IMR-90 (cell line): ENCODE measurements around the gene CBR4. TPM values are rescaled to one million over a fixed set of nuclear protein-coding genes. Genes with fewer than 3 reads are reported as not detected.

ENCODE experiments used
- ATAC-seq: fragments of 200-7000 bp; cut with Tn5 transposase; 2 replicates; pipeline ENCODE4 v1.9.1; 2020; ENCODE audit warnings: low read depth, mild to moderate bottlenecking, moderate library complexity
- BruUV-seq: library from RNA; stranded (reverse); fragments of 400-500 nt; replicated peaks from 2 replicates; lab custom pipeline; 2021; lab: Mats Ljungman, UMichigan
- CTCF ChIA-PET: fragments of 300-600 bp; formaldehyde crosslinking; extraction: SDS; loops from one replicate; lab custom pipeline; 2021; ENCODE audit warnings: antibody characterized with exemption; lab: Yijun Ruan, JAX
- POLR2A ChIA-PET: fragments of 300-600 bp; sonication (Branson Sonifier 250); formaldehyde crosslinking; loops from one replicate; lab custom pipeline; 2022; ENCODE audit warnings: antibody characterized with exemption; ENCODE audit not compliant: unreplicated experiment; lab: Charles Lee
- DNase-seq: peaks from one replicate; pipeline ENCODE4 v3.0.0; 2013
- H2AFZ ChIP-seq: replicated peaks from 2 replicates; pipeline ENCODE3; 2013; ENCODE audit warnings: low read length, mild to moderate bottlenecking; ENCODE audit not compliant: poor library complexity
- H2AK5ac ChIP-seq: 2 replicates; pipeline ENCODE4 v1.6.1; 2013; ENCODE audit warnings: low read depth, low read length, inconsistent platforms
- H2AK9ac ChIP-seq: replicated peaks from 2 replicates; pipeline ENCODE3; 2013; ENCODE audit warnings: mild to moderate bottlenecking, low read depth, low read length, moderate library complexity; ENCODE audit not compliant: poor library complexity
- H2BK120ac ChIP-seq: 2 replicates; pipeline ENCODE4 v1.6.1; 2013; ENCODE audit warnings: low read depth, low read length, inconsistent platforms
- H2BK15ac ChIP-seq: 3 replicates; pipeline ENCODE4 v1.6.1; 2013; ENCODE audit warnings: low read depth, low read length, inconsistent platforms
- H2BK20ac ChIP-seq: 2 replicates; pipeline ENCODE4 v1.6.1; 2013; ENCODE audit warnings: low read depth, mild to moderate bottlenecking, inconsistent platforms, low read length, moderate library complexity
- H2BK5ac ChIP-seq: 2 replicates; pipeline ENCODE4 v1.6.1; 2013; ENCODE audit warnings: mild to moderate bottlenecking, low read depth, low read length, inconsistent platforms; ENCODE audit not compliant: poor library complexity, severe bottlenecking
- H3K14ac ChIP-seq: replicated peaks from 2 replicates; pipeline ENCODE4 v1.6.1; 2013; ENCODE audit warnings: low read depth, low read length, inconsistent platforms
- H3K18ac ChIP-seq: 2 replicates; pipeline ENCODE4 v1.6.1; 2013; ENCODE audit warnings: low read depth, low read length, control low read depth
- H3K23ac ChIP-seq: 2 replicates; pipeline ENCODE4 v1.6.1; 2013; ENCODE audit warnings: low read depth, low read length, inconsistent platforms
- H3K27ac ChIP-seq: 2 replicates; pipeline ENCODE4 v1.5.1; 2013; ENCODE audit warnings: mild to moderate bottlenecking, control low read depth, low read length; ENCODE audit not compliant: insufficient read depth
- H3K27me3 ChIP-seq: 2 replicates; pipeline ENCODE4 v1.6.1; 2013; ENCODE audit warnings: low read length; ENCODE audit not compliant: control insufficient read depth, insufficient read depth
- H3K36me3 ChIP-seq: 2 replicates; pipeline ENCODE4 v1.6.1; 2013; ENCODE audit warnings: low read length, mixed read lengths; ENCODE audit not compliant: control insufficient read depth, insufficient read depth
- H3K4ac ChIP-seq: 2 replicates; pipeline ENCODE4 v1.6.1; 2013; ENCODE audit warnings: low read depth, low read length, inconsistent platforms
- H3K4me1 ChIP-seq: 2 replicates; pipeline ENCODE4 v1.6.1; 2013; ENCODE audit warnings: low read length, mixed read lengths; ENCODE audit not compliant: control insufficient read depth, insufficient read depth
- H3K4me2 ChIP-seq: 2 replicates; pipeline ENCODE4 v1.6.1; 2013; ENCODE audit warnings: low read depth, mild to moderate bottlenecking, control low read depth, low read length, moderate library complexity
- H3K4me3 ChIP-seq: 2 replicates; pipeline ENCODE4 v1.5.1; 2013; ENCODE audit warnings: low read depth, mild to moderate bottlenecking, control low read depth, low read length, moderate library complexity; ENCODE audit not compliant: insufficient read depth
- H3K56ac ChIP-seq: 2 replicates; pipeline ENCODE4 v1.6.1; 2013; ENCODE audit warnings: low read length, inconsistent platforms; ENCODE audit not compliant: insufficient read depth; ENCODE audit errors: extremely low read depth
- H3K79me1 ChIP-seq, 2 experiments: 2 replicates each; pipeline ENCODE4 v1.6.1; 2013; ENCODE audit warnings: low read length in 2 of 2, inconsistent platforms in 1 of 2, low read depth in 1 of 2
- H3K9ac ChIP-seq: 2 replicates; pipeline ENCODE4 v1.6.1; 2013; ENCODE audit warnings: low read depth, low read length, control low read depth
- H3K9me1 ChIP-seq: 2 replicates; pipeline ENCODE4 v1.6.1; 2013; ENCODE audit warnings: low read length, inconsistent platforms; ENCODE audit not compliant: insufficient read depth
- H3K9me3 ChIP-seq: 2 replicates; pipeline ENCODE4 v1.6.1; 2013; ENCODE audit warnings: low read length; ENCODE audit not compliant: control insufficient read depth, insufficient read depth
- H4K20me1 ChIP-seq: 2 replicates; pipeline ENCODE4 v1.6.1; 2013; ENCODE audit warnings: low read length, inconsistent platforms; ENCODE audit not compliant: insufficient read depth
- H4K5ac ChIP-seq: 2 replicates; pipeline ENCODE4 v1.6.1; 2013; ENCODE audit warnings: mild to moderate bottlenecking, low read depth, low read length, control low read depth
- H4K8ac ChIP-seq, 2 experiments: 2 replicates each; pipeline ENCODE4 v1.6.1; 2013; ENCODE audit warnings: low read depth in 2 of 2, low read length in 2 of 2, control low read depth in 1 of 2, inconsistent platforms in 1 of 2
- H4K91ac ChIP-seq: 2 replicates; pipeline ENCODE4 v1.6.1; 2013; ENCODE audit warnings: low read depth, low read length, inconsistent platforms; ENCODE audit not compliant: insufficient read depth
- BHLHE40 ChIP-seq: fragments of 150-350 bp; IDR thresholded peaks from 2 replicates; pipeline ENCODE4 v1.6.1; 2016; ENCODE audit warnings: mild to moderate bottlenecking, low read depth, low read length
- CEBPB ChIP-seq: IDR thresholded peaks from 2 replicates; pipeline ENCODE4 v1.6.1; 2012; ENCODE audit warnings: low read depth, low read length, improper control_type of control experiment
- CHD1 ChIP-seq: IDR thresholded peaks from 2 replicates; pipeline ENCODE4 v1.6.1; 2012; ENCODE audit warnings: low read depth, low read length, improper control_type of control experiment
- FOS ChIP-seq: fragments of 150-350 bp; IDR thresholded peaks from 2 replicates; pipeline ENCODE4 v1.6.1; 2016; ENCODE audit warnings: low read depth, low read length
- MAZ ChIP-seq: IDR thresholded peaks from 2 replicates; pipeline ENCODE4 v1.6.1; 2012; ENCODE audit warnings: low read depth, mild to moderate bottlenecking, low read length, improper control_type of control experiment, moderate library complexity, borderline replicate concordance
- NFE2L2 ChIP-seq: fragments of 150-350 bp; IDR thresholded peaks from 2 replicates; pipeline ENCODE4 v1.6.1; 2016; ENCODE audit warnings: low read depth, mild to moderate bottlenecking, low read length
- RCOR1 ChIP-seq: IDR thresholded peaks from 2 replicates; pipeline ENCODE4 v1.6.1; 2012; ENCODE audit warnings: mild to moderate bottlenecking, low read length, improper control_type of control experiment; ENCODE audit not compliant: insufficient replicate concordance
- RFX5 ChIP-seq: IDR thresholded peaks from 2 replicates; pipeline ENCODE4 v1.8.0; 2012; ENCODE audit warnings: low read depth, mild to moderate bottlenecking, low read length, moderate library complexity
- SMC3 ChIP-seq: fragments of 150-350 bp; IDR thresholded peaks from 2 replicates; pipeline ENCODE4 v1.6.1; 2016; ENCODE audit warnings: low read depth, mild to moderate bottlenecking, antibody characterized with exemption, low read length, moderate library complexity
- WGBS, 2 experiments: methylation state at CpG; one replicate each; pipeline versions ENCODE4 v1.1.5 to v1.1.7; 2013; ENCODE audit warnings: missing lambda C conversion rate in 2 of 2; ENCODE audit not compliant: insufficient read length in 1 of 2; ENCODE audit errors: extremely low coverage in 2 of 2; 5-methylcytosine and 5-hydroxymethylcytosine counted together
- dilution Hi-C: fragments of 300-500 bp; cut with HindIII; formaldehyde crosslinking; loops from one replicate; pipeline ENCODE4 v1.14.3; 2018; ENCODE audit warnings: low sequenced_read_pairs; ENCODE audit not compliant: unreplicated experiment
- in situ Hi-C: fragments of 300-500 bp; cut with MboI; formaldehyde crosslinking; loops from 3 replicates; pipeline ENCODE4 v1.14.3; 2019; ENCODE audit warnings: low sequenced_read_pairs, inconsistent platforms, mixed read lengths
- intact Hi-C: fragments of 100-400 bp; cut with micrococcal nuclease; formaldehyde crosslinking; loops from 2 replicates; pipeline ENCODE4 v1.10.0; 2022
- polyA plus RNA-seq, 3 experiments: library from polyadenylated mRNA; depleted of rRNA; stranded (reverse); fragments of >200 nt; gene quantifications; 2 replicates each; pipeline ENCODE4 v1.2.3, GENCODE V29; 2012; ENCODE audit warnings: low replicate concordance in 1 of 3
- total RNA-seq: library from RNA; depleted of rRNA; stranded (reverse); fragments of >200 nt; gene quantifications from 2 replicates; pipeline ENCODE4 v1.2.3, GENCODE V29; 2012
- TF ChIP-seq, protein P1 (sequence below): fragments of 150-350 bp; IDR thresholded peaks from 2 replicates; pipeline ENCODE4 v1.6.1; 2017; ENCODE audit warnings: mild to moderate bottlenecking, antibody characterized with exemption, low read length, low read depth

CBR4 gene
- total and polyA plus RNA-seq, 2 of the 4 experiments (the other 2 are of a cell fraction) = 2.7 to 4.5 TPM

GRCh38 chr4:169013396-169013795 is 3.3 kb upstream of the CBR4 start:
- Histone ChIP-seq H2AK9ac (no peak overlapping the region), H3K4me1 (peaks cover 4% of the 10 kb centered on the region), H2AK5ac (no peak overlapping the region), H2AFZ (no peak overlapping the region), H4K5ac (no peak overlapping the region), H3K9me1 (peaks cover 2% of the 10 kb centered on the region; the same call in 1 of the 2 replicates), H3K9me3 (no peaks in the 10 kb centered on the region), H3K18ac (no peak overlapping the region), H3K27ac (no peak overlapping the region), H3K4ac (no peak overlapping the region), H3K79me1 (peaks cover 2 to 14% of the 10 kb centered on the region in 2 experiments; a peak in 2 of 4 replicates), H4K8ac (no peak overlapping the region), H2BK120ac (no peak overlapping the region), H2BK5ac (no peak overlapping the region), H3K9ac (no peak overlapping the region), H4K91ac (no peak overlapping the region), H3K14ac (no peak overlapping the region), H3K27me3 (no peaks in the 10 kb centered on the region), H3K4me2 (no peak overlapping the region), H4K20me1 (no peaks in the 10 kb centered on the region), H3K4me3 (no peak overlapping the region), H3K56ac (no peak overlapping the region), H3K23ac (no peak overlapping the region), H2BK15ac (no peak overlapping the region), H2BK20ac (no peak overlapping the region), H3K36me3 (no peaks in the 10 kb centered on the region)
- WGBS, 2 experiments = no CpG with 5 or more reads among the region's 1 CpG
- DNase-seq (no peak), ATAC-seq (no peak)
- dilution Hi-C loops = no loop called here
- intact Hi-C loops = loop anchor here (5.0 kb wide), 1 partner anchor 104 kb away; no protein-coding TSS in a partner anchor
- POLR2A ChIA-PET = no interaction called here
- in situ Hi-C loops = loop anchor here (5.0 to 10.0 kb wide), 2 partner anchors 251 to 474 kb away; no protein-coding TSS in a partner anchor
- no TSS peak for BruUV-seq
- CTCF ChIA-PET = interaction anchor here (0.6 kb wide), 1 partner anchor 678 kb away, joined by 3 read pairs; no protein-coding TSS in a partner anchor
- TF ChIP-seq MAZ (no peak), SMC3 (no peak), RCOR1 (no peak), NFE2L2 (no peak), CEBPB (no peak), FOS (no peak), CHD1 (no peak), RFX5 (no peak), BHLHE40 (no peak)
- TF ChIP-seq, protein P1, sequence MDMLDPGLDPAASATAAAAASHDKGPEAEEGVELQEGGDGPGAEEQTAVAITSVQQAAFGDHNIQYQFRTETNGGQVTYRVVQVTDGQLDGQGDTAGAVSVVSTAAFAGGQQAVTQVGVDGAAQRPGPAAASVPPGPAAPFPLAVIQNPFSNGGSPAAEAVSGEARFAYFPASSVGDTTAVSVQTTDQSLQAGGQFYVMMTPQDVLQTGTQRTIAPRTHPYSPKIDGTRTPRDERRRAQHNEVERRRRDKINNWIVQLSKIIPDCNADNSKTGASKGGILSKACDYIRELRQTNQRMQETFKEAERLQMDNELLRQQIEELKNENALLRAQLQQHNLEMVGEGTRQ = no peak
